Liver (tissue), 9 donors: ENCODE measurements around the gene ZSWIM4. TPM values are rescaled to one million over a fixed set of nuclear protein-coding genes. Genes with fewer than 3 reads are reported as not detected.

Experiments used
- DNase-seq: peaks from one replicate; pipeline ENCODE4 v3.0.0-alpha.2; 2017; ENCODE audit warnings: low spot score
- H3K27ac ChIP-seq, 2 donors: one replicate each; pipeline ENCODE4 v1.7.0; 2013; ENCODE audit warnings: inconsistent platforms in 2 of 2, low read length in 2 of 2, control low read depth in 1 of 2, low read depth in 1 of 2, mild to moderate bottlenecking in 1 of 2
- H3K27me3 ChIP-seq, 4 donors: one replicate each; pipeline versions ENCODE4 v1.6.1 to v1.7.0; 2013; ENCODE audit warnings: low read length in 3 of 4, inconsistent platforms in 1 of 4, mild to moderate bottlenecking in 1 of 4, moderate library complexity in 1 of 4; ENCODE audit not compliant: control insufficient read depth in 4 of 4, insufficient read depth in 4 of 4
- H3K36me3 ChIP-seq, 4 donors: one replicate each; pipeline versions ENCODE4 v1.6.1 to v1.7.0; 2013; ENCODE audit warnings: low read length in 3 of 4, mild to moderate bottlenecking in 3 of 4, low read depth in 1 of 4, moderate library complexity in 1 of 4; ENCODE audit not compliant: control insufficient read depth in 4 of 4, insufficient read depth in 3 of 4
- H3K4me1 ChIP-seq, 4 donors: one replicate each; pipeline versions ENCODE4 v1.6.1 to v1.7.0; 2013; ENCODE audit warnings: low read length in 3 of 4, mild to moderate bottlenecking in 3 of 4, moderate library complexity in 1 of 4; ENCODE audit not compliant: control insufficient read depth in 4 of 4, insufficient read depth in 4 of 4
- H3K4me3 ChIP-seq, 3 donors: one replicate each; pipeline versions ENCODE4 v1.6.1 to v1.7.0; 2013; ENCODE audit warnings: low read length in 3 of 3, control low read depth in 1 of 3, low read depth in 1 of 3, mild to moderate bottlenecking in 1 of 3
- H3K9ac ChIP-seq, 2 donors: one replicate each; pipeline ENCODE4 v1.7.0; 2013; ENCODE audit warnings: low read length in 2 of 2, mild to moderate bottlenecking in 2 of 2, moderate library complexity in 2 of 2, control low read depth in 1 of 2, low read depth in 1 of 2
- H3K9me3 ChIP-seq, 4 donors: one replicate each; pipeline versions ENCODE4 v1.6.1 to v1.7.0; 2013; ENCODE audit warnings: low read length in 3 of 4; ENCODE audit not compliant: control insufficient read depth in 4 of 4
- EGR1 ChIP-seq, 2 donors: IDR thresholded peaks; 2 replicates each; pipeline ENCODE4 v1.6.1; 2016 to 2018; ENCODE audit warnings: antibody characterized with exemption in 2 of 2, low read depth in 2 of 2
- FOXA1 ChIP-seq: IDR thresholded peaks from 2 replicates; pipeline ENCODE4 v1.6.1; 2016; ENCODE audit warnings: antibody characterized with exemption
- FOXA2 ChIP-seq: IDR thresholded peaks from 2 replicates; pipeline ENCODE4 v1.6.1; 2016; ENCODE audit warnings: antibody characterized with exemption
- GABPA ChIP-seq, 2 donors: IDR thresholded peaks in 1 of 2; conservative IDR thresholded peaks in 1 of 2; 2 replicates each; pipeline ENCODE4 v1.6.1; 2016; ENCODE audit warnings: antibody characterized with exemption in 2 of 2, mild to moderate bottlenecking in 1 of 2, moderate library complexity in 1 of 2
- HNF4A ChIP-seq, 2 donors: conservative IDR thresholded peaks; 2 replicates each; pipeline ENCODE4 v1.6.1; 2016; ENCODE audit warnings: antibody characterized with exemption in 2 of 2, mild to moderate bottlenecking in 2 of 2
- HNF4G ChIP-seq: IDR thresholded peaks from 2 replicates; pipeline ENCODE4 v1.6.1; 2016; ENCODE audit warnings: antibody characterized with exemption
- JUND ChIP-seq, 2 donors: IDR thresholded peaks; 2 replicates each; pipeline ENCODE4 v1.6.1; 2016; ENCODE audit warnings: antibody characterized with exemption in 2 of 2
- NR2F2 ChIP-seq: IDR thresholded peaks from 2 replicates; pipeline ENCODE4 v1.6.1; 2016; ENCODE audit warnings: antibody characterized with exemption
- RXRA ChIP-seq, 2 donors: IDR thresholded peaks; 2 replicates each; pipeline ENCODE4 v1.6.1; 2017 to 2018; ENCODE audit warnings: antibody characterized with exemption in 2 of 2, mild to moderate bottlenecking in 1 of 2
- SP1 ChIP-seq: IDR thresholded peaks from 2 replicates; pipeline ENCODE4 v1.6.1; 2018; ENCODE audit warnings: antibody characterized with exemption, mild to moderate bottlenecking
- TAF1 ChIP-seq: conservative IDR thresholded peaks from 2 replicates; pipeline ENCODE4 v1.6.1; 2016; ENCODE audit warnings: antibody characterized with exemption, mild to moderate bottlenecking
- YY1 ChIP-seq: IDR thresholded peaks from 2 replicates; pipeline ENCODE4 v1.6.1; 2016; ENCODE audit warnings: antibody characterized with exemption, mild to moderate bottlenecking
- WGBS: extraction: QIAGEN DNeasy Blood & Tissue Kit; methylation state at CpG from one replicate; pipeline ENCODE4 v1.1.7; 2013; 5-methylcytosine and 5-hydroxymethylcytosine counted together
- polyA plus RNA-seq, 2 donors: library from polyadenylated mRNA; stranded (reverse) in 1 of 2; unstranded in 1 of 2; fragments of 200-250 nt in 1 of 2; fragments of >200 nt in 1 of 2; fragmentation: Nextera tagmentation in 1 of 2; extraction: Ambion mirVana in 1 of 2; gene quantifications; one replicate each; pipeline versions ENCODE4 v1.2.1 to v1.2.3, GENCODE V29; 2013 to 2015
- total RNA-seq, 2 donors: library from RNA; depleted of rRNA; stranded (reverse); fragments of >200 nt; gene quantifications; one replicate each; pipeline ENCODE4 v1.2.3, GENCODE V29; 2014
- TF ChIP-seq, protein P1 (sequence below): IDR thresholded peaks from 2 replicates; pipeline ENCODE4 v1.6.1; 2016; ENCODE audit warnings: antibody characterized with exemption, mild to moderate bottlenecking
- TF ChIP-seq, protein P2 (sequence below): IDR thresholded peaks from 2 replicates; pipeline ENCODE4 v1.6.1; 2016; ENCODE audit warnings: antibody characterized with exemption
- TF ChIP-seq, protein P3 (sequence below): fragments of 150-350 bp; IDR thresholded peaks from 2 replicates; pipeline ENCODE4 v1.5.1; 2017; ENCODE audit warnings: improper control_type of control experiment, low read depth, low read length; ENCODE audit not compliant: missing input control
- TF ChIP-seq, protein P4 (sequence below): IDR thresholded peaks from 2 replicates; pipeline ENCODE4 v1.6.1; 2016; ENCODE audit warnings: antibody characterized with exemption
- donor health status: healthy.
- donor health status: healthy.
- donor health status: healthy.
- donor health status: healthy.
- donor health status: healthy.

ZSWIM4 gene
- total and polyA plus RNA-seq, 4 donors: 0.14 to 2.2 (median 1.2) TPM

DNA sequence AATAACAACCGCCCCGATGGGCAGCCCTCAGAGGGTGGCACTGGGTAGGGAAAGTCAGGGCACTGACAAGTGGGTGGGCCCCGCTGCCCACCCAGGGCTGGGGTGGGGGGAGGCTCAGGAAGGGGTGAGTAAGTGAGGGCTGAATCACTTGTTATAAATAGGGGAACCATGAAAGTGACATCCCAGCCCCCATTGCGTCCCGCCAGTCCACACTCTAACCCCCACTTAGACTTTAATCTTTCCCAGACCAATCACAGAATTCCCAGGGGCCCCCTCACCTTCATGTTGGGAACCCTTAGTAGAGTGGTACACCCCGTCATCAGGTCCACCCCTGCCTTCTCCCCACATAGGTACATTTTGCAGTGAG lies 44.7 kb downstream of the ZSWIM4 start:
- no peak for DNase-seq
- 62% methylated on average over 6 of the region's 6 CpGs for WGBS
- Histone ChIP-seq H3K27me3 (no peaks in the 10 kb centered on the region), H3K4me1 (peaks cover 2 to 15% (median 8%) of the 10 kb centered on the region in 4 donors), H3K9ac (peak overlapping the region; percentile 60 to 66), H3K4me3 (peak overlapping the region; percentile 63 to 82 (median 63)), H3K9me3 (no peaks in the 10 kb centered on the region), H3K27ac (peak overlapping the region; percentile 94 to 97), H3K36me3 (peaks cover 0 to 4% (median 0%) of the 10 kb centered on the region in 4 donors)
- no peak for TF ChIP-seq HNF4A (conservative IDR thresholded peaks at IDR 0.05)
- TF ChIP-seq, protein P1, sequence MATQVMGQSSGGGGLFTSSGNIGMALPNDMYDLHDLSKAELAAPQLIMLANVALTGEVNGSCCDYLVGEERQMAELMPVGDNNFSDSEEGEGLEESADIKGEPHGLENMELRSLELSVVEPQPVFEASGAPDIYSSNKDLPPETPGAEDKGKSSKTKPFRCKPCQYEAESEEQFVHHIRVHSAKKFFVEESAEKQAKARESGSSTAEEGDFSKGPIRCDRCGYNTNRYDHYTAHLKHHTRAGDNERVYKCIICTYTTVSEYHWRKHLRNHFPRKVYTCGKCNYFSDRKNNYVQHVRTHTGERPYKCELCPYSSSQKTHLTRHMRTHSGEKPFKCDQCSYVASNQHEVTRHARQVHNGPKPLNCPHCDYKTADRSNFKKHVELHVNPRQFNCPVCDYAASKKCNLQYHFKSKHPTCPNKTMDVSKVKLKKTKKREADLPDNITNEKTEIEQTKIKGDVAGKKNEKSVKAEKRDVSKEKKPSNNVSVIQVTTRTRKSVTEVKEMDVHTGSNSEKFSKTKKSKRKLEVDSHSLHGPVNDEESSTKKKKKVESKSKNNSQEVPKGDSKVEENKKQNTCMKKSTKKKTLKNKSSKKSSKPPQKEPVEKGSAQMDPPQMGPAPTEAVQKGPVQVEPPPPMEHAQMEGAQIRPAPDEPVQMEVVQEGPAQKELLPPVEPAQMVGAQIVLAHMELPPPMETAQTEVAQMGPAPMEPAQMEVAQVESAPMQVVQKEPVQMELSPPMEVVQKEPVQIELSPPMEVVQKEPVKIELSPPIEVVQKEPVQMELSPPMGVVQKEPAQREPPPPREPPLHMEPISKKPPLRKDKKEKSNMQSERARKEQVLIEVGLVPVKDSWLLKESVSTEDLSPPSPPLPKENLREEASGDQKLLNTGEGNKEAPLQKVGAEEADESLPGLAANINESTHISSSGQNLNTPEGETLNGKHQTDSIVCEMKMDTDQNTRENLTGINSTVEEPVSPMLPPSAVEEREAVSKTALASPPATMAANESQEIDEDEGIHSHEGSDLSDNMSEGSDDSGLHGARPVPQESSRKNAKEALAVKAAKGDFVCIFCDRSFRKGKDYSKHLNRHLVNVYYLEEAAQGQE: no peak
- TF ChIP-seq SP1: no peak
- TF ChIP-seq JUND (IDR thresholded peaks at IDR 0.05): no peak
- no peak for TF ChIP-seq FOXA1
- no peak for TF ChIP-seq EGR1 (IDR thresholded peaks at IDR 0.05; ENCODE audit: low read depth in 2 of 2)

DNA sequence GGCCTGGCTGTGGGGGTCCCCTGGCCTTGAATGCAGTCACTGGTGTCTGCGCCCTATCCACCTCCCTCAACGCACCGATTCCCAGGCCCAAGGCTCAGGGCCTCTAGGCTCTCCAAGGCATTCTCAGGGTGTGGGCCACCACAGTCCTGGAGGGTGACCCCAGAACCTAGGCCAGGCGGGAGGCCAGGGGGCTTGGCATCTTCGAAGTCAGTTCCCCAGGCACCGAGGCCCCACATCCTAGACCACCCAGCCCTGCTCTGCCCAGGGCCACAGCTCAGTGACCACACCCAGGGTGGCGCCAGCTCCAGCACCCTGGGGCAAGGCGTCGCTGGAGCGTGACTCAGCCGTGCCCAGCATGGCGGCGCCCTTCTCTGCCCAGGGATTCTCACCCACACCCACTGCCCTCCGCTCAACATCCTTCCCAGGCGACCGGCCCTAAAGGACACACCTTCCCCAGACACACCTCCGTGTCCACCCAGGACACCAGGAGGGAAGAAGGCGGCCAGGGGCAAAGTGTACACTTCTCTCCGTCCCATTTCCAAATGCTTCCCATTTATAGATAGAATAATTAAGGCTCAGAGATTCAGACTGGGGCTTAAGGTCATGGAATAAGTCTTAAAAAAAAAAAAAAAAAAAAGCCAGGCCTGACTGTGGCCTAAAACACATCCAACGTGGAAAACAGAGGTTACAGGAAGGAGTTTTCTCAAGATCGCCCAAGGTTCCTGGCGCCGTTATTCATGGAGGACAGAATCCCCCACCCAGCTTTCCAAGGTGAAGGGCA lies 45.3 kb downstream of the ZSWIM4 start:
- no peaks in the 10 kb centered on the region for H3K9me3 ChIP-seq

More for the DNA sequence above, 45.3 kb downstream of the ZSWIM4 start:
- peak overlapping the region; percentile 94 to 97 for H3K27ac ChIP-seq
- peaks cover 2 to 15% (median 8%) of the 10 kb centered on the region in 4 donors for H3K4me1 ChIP-seq
- H3K4me3 ChIP-seq: peak overlapping the region; percentile 63 to 82 (median 65)
- H3K9ac ChIP-seq: peak overlapping the region; percentile 60 to 66
- 59% methylated on average over 23 of the region's 23 CpGs for WGBS
- H3K27me3 ChIP-seq: no peaks in the 10 kb centered on the region
- H3K36me3 ChIP-seq: peaks cover 0 to 4% (median 0%) of the 10 kb centered on the region in 4 donors
- DNase-seq: no peak
- TF ChIP-seq, protein P2, sequence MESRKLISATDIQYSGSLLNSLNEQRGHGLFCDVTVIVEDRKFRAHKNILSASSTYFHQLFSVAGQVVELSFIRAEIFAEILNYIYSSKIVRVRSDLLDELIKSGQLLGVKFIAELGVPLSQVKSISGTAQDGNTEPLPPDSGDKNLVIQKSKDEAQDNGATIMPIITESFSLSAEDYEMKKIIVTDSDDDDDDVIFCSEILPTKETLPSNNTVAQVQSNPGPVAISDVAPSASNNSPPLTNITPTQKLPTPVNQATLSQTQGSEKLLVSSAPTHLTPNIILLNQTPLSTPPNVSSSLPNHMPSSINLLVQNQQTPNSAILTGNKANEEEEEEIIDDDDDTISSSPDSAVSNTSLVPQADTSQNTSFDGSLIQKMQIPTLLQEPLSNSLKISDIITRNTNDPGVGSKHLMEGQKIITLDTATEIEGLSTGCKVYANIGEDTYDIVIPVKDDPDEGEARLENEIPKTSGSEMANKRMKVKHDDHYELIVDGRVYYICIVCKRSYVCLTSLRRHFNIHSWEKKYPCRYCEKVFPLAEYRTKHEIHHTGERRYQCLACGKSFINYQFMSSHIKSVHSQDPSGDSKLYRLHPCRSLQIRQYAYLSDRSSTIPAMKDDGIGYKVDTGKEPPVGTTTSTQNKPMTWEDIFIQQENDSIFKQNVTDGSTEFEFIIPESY: no peak
- no peak for TF ChIP-seq TAF1
- TF ChIP-seq JUND (IDR thresholded peaks at IDR 0.05): no peak
- TF ChIP-seq FOXA2: no peak
- TF ChIP-seq, protein P3, sequence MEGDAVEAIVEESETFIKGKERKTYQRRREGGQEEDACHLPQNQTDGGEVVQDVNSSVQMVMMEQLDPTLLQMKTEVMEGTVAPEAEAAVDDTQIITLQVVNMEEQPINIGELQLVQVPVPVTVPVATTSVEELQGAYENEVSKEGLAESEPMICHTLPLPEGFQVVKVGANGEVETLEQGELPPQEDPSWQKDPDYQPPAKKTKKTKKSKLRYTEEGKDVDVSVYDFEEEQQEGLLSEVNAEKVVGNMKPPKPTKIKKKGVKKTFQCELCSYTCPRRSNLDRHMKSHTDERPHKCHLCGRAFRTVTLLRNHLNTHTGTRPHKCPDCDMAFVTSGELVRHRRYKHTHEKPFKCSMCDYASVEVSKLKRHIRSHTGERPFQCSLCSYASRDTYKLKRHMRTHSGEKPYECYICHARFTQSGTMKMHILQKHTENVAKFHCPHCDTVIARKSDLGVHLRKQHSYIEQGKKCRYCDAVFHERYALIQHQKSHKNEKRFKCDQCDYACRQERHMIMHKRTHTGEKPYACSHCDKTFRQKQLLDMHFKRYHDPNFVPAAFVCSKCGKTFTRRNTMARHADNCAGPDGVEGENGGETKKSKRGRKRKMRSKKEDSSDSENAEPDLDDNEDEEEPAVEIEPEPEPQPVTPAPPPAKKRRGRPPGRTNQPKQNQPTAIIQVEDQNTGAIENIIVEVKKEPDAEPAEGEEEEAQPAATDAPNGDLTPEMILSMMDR: no peak
- no peak for TF ChIP-seq NR2F2
- TF ChIP-seq YY1: no peak
- no peak for TF ChIP-seq RXRA (IDR thresholded peaks at IDR 0.05)
- no peak for TF ChIP-seq EGR1 (IDR thresholded peaks at IDR 0.05; ENCODE audit: low read depth in 2 of 2)
- TF ChIP-seq, protein P1: no peak
- TF ChIP-seq HNF4A (conservative IDR thresholded peaks at IDR 0.05): no peak
- no peak for TF ChIP-seq HNF4G
- TF ChIP-seq, protein P4, sequence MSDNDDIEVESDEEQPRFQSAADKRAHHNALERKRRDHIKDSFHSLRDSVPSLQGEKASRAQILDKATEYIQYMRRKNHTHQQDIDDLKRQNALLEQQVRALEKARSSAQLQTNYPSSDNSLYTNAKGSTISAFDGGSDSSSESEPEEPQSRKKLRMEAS: no peak
- TF ChIP-seq FOXA1: no peak
- no peak for TF ChIP-seq GABPA (IDR thresholded peaks at IDR 0.05 in 1 of 2, conservative IDR thresholded peaks at IDR 0.05 in 1 of 2)
- no peak for TF ChIP-seq SP1
